ENCODE results near the gene DGCR2.

DGCR2 gene

DNA sequence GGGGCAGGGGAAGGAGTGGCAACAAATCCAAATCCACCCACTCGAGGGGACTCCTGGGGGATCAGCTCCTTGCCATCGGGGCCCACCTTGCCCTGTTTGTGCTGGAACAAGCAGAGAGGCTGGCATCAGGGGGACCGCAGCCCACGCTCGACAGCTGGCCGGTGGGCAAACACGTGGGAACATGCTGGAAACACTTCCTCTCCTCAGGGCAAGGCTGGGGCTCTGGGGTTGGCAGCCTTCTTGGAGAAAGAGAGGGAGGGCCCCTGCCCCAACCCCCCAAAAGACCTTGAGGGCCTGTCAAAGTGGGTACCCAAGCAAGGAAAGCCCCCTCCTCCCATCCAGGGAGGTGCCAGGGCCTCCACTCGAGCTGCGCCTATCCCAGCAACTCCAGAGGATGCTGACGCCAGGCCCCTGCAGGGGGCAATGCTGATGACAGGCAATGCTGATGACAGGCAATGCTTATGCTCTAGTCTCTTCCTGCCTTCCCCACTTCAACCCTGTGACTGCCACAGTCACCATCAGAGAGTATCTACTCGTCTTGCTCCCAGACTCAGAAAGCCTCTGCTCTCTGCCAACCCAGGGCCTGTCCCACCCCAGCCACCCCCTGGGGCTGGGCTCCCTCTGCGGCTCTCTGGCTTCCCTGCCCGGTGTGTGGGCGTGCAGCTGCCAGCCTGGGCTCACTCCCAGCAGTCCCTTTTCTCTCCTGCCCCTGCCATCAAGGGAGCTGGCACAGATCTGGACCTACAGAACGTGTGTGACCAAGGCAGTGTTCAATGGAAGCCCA, 16.2 kb upstream of the DGCR2 start:
- DNase-seq (ENCODE audit: low spot score in 2 of 2) = no peak
- Histone ChIP-seq H3K27me3 (ENCODE audit: low read depth) (no peaks in the 10 kb centered on the region), H3K4me1 (peaks cover 2% of the 10 kb centered on the region; the same call in 1 of the 2 replicates), H3K9me3 (no peaks in the 10 kb centered on the region), H3K4me3 (no peak overlapping the region), H3K36me3 (replicated peaks) (peaks cover 72% of the 10 kb centered on the region)
- in situ Hi-C loops (cut with MboI; ENCODE audit: low sequenced_read_pairs) = no loop called here

DNA sequence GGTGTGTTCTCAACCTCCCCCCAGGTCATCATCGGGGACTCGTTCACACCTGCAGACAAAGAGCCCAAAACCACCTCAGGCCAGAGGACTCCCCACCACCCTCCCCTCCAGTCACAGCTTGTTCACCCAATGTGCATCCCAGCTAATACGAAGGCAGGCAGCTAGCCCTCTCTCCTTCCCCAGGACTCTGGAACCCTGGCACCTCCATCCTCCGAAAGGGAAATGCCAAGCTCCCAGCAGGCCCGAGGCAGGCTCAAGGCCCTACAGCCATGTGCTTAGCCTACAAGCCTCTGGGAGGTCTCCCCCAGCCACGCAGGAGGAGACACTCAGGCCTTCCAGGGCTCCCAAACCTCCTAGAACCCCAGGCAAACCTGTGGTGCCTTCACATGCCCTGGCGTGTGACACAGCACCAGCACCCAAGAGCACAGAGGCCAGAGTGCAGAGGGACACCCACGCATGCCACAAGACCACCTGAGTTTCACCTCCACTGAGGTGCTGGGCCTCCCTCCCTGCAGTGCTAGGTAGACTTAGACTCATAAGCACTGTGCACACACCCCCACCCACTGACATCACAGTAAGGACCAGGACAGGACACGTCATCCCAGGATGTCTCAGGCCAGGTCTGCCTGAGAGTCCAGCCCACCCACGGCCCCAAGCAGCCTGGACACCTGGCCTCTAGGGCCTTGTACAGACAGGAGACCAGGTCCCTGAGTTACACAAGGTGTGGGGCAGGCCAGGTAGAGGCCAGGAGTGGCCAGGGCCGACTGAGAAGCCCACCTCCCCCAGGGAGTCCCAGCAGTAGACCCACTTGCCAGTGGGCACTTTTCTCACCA, 15.4 kb upstream of the DGCR2 start:
- no peak overlapping the region for H3K4me3 ChIP-seq
- H3K9me3 ChIP-seq = no peaks in the 10 kb centered on the region
- peaks cover 75% of the 10 kb centered on the region for H3K36me3 ChIP-seq (replicated peaks)
- no peak for DNase-seq (ENCODE audit: low spot score in 2 of 2)
- in situ Hi-C loops (cut with MboI; ENCODE audit: low sequenced_read_pairs) = no loop called here
- H3K27me3 ChIP-seq (ENCODE audit: low read depth) = no peaks in the 10 kb centered on the region
- no peaks in the 10 kb centered on the region for H3K4me1 ChIP-seq

- H3K4me3 ChIP-seq = no peak overlapping the region
- in situ Hi-C loops (cut with MboI; ENCODE audit: low sequenced_read_pairs) = no loop called here
- H3K27me3 ChIP-seq (ENCODE audit: low read depth) = no peaks in the 10 kb centered on the region
- peaks cover 69% of the 10 kb centered on the region for H3K36me3 ChIP-seq (replicated peaks)
- no peak for DNase-seq (ENCODE audit: low spot score in 2 of 2)
- H3K9me3 ChIP-seq = no peaks in the 10 kb centered on the region
- no peaks in the 10 kb centered on the region for H3K4me1 ChIP-seq
Measured at GRCh38 chr22:19136915-19137314, 14.7 kb upstream of the DGCR2 start.

DNA sequence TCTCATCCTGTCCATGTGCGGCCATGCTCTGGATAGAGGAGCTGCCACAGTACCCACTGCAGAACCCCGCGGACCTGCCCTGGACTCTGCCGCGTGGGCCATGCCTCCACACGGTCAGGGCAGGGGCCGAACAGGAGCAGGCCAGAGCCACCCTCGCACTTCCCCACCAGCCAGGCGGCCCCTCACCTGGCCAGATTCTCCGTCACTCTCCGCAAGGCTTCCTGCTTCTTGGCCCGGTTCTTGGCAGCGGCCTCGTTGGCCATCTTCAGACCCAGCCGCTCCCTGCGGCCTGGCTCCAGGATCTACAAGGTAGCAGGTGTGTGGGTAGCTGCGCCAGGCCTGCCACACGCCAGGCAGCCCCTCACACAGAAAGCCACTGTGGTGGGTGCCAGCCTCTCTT, 12.7 kb upstream of the DGCR2 start:
- H3K36me3 ChIP-seq (replicated peaks) = peaks cover 56% of the 10 kb centered on the region
- DNase-seq (ENCODE audit: low spot score in 2 of 2) = no peak
- no peak overlapping the region for H3K4me3 ChIP-seq
- H3K4me1 ChIP-seq = no peaks in the 10 kb centered on the region
- no peaks in the 10 kb centered on the region for H3K27me3 ChIP-seq (ENCODE audit: low read depth)
- in situ Hi-C loops (cut with MboI; ENCODE audit: low sequenced_read_pairs) = no loop called here
- H3K9me3 ChIP-seq = no peaks in the 10 kb centered on the region

DNA sequence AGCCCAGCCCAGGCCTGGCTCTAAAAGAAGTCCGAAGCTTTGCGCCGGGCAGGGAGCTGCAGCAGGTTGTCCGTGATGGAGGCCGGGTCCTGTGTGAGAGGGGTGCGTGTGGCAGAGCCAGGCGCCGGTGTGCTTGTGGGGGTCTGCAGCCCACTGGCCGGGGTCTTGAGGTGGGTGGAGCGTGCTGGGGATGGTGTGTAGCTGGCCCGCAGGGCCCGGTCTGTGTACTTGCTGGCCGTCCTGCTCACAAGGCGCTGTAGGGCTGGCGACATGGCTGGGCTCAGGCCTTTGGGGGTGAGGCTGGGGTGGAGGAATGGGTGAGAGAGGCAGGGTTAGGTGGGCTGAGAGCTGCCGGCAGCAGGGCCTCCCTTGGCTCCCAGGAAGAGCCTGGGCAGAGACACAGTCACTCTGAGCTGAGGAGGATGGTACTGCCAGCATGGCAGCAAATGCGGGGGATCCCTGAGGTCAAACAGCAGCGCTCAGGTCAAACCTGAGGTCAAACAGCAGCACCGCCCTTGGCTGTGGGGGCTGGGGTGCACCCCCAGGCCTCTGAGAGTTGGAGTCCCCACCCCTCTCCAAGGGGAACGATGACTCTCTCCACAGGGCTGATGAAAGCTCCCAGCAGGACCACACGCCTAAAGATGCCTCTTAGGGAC, 12.1 kb upstream of the DGCR2 start:
- in situ Hi-C loops (cut with MboI; ENCODE audit: low sequenced_read_pairs) = no loop called here
- DNase-seq (ENCODE audit: low spot score in 2 of 2) = no peak
- Histone ChIP-seq H3K4me3 (no peak overlapping the region), H3K36me3 (replicated peaks) (peaks cover 50% of the 10 kb centered on the region), H3K9me3 (no peaks in the 10 kb centered on the region), H3K4me1 (no peaks in the 10 kb centered on the region), H3K27me3 (ENCODE audit: low read depth) (no peaks in the 10 kb centered on the region)

- no peak for DNase-seq (ENCODE audit: low spot score in 2 of 2)
- H3K4me1 ChIP-seq = no peaks in the 10 kb centered on the region
- H3K4me3 ChIP-seq = no peak overlapping the region
- no peaks in the 10 kb centered on the region for H3K27me3 ChIP-seq (ENCODE audit: low read depth)
- H3K9me3 ChIP-seq = no peaks in the 10 kb centered on the region
- H3K36me3 ChIP-seq (replicated peaks) = peaks cover 43% of the 10 kb centered on the region
- in situ Hi-C loops (cut with MboI; ENCODE audit: low sequenced_read_pairs) = no loop called here
Measured at GRCh38 chr22:19133561-19133960, 11.3 kb upstream of the DGCR2 start.

- no peaks in the 10 kb centered on the region for H3K4me1 ChIP-seq
- no peaks in the 10 kb centered on the region for H3K27me3 ChIP-seq (ENCODE audit: low read depth)
- H3K9me3 ChIP-seq = no peaks in the 10 kb centered on the region
- peaks cover 36% of the 10 kb centered on the region for H3K36me3 ChIP-seq (replicated peaks)
- no peak for DNase-seq (ENCODE audit: low spot score in 2 of 2)
- H3K4me3 ChIP-seq = no peak overlapping the region
- in situ Hi-C loops (cut with MboI; ENCODE audit: low sequenced_read_pairs) = no loop called here
Measured at GRCh38 chr22:19132693-19133400, 10.6 kb upstream of the DGCR2 start.

DNA sequence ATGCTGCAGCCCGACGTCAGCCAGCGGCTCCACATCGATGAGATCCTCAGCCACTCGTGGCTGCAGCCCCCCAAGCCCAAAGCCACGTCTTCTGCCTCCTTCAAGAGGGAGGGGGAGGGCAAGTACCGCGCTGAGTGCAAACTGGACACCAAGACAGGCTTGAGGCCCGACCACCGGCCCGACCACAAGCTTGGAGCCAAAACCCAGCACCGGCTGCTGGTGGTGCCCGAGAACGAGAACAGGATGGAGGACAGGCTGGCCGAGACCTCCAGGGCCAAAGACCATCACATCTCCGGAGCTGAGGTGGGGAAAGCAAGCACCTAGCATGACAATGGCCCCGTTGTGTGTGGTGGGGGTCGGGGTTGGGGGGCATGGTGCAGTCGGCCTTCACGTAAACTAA, 9.9 kb upstream of the DGCR2 start:
- H3K4me3 ChIP-seq = no peak overlapping the region
- no peaks in the 10 kb centered on the region for H3K4me1 ChIP-seq
- in situ Hi-C loops (cut with MboI; ENCODE audit: low sequenced_read_pairs) = no loop called here
- H3K27me3 ChIP-seq (ENCODE audit: low read depth) = no peaks in the 10 kb centered on the region
- no peaks in the 10 kb centered on the region for H3K9me3 ChIP-seq
- no peak for DNase-seq (ENCODE audit: low spot score in 2 of 2)
- peaks cover 29% of the 10 kb centered on the region for H3K36me3 ChIP-seq (replicated peaks)

DNA sequence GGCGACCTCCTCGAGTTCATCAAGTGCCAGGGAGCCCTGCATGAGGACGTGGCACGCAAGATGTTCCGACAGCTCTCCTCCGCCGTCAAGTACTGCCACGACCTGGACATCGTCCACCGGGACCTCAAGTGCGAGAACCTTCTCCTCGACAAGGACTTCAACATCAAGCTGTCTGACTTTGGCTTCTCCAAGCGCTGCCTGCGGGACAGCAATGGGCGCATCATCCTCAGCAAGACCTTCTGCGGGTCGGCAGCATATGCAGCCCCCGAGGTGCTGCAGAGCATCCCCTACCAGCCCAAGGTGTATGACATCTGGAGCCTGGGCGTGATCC, 9.4 kb upstream of the DGCR2 start:
- no peaks in the 10 kb centered on the region for H3K27me3 ChIP-seq (ENCODE audit: low read depth)
- H3K9me3 ChIP-seq = no peaks in the 10 kb centered on the region
- in situ Hi-C loops (cut with MboI; ENCODE audit: low sequenced_read_pairs) = no loop called here
- H3K4me1 ChIP-seq = no peaks in the 10 kb centered on the region
- peaks cover 26% of the 10 kb centered on the region for H3K36me3 ChIP-seq (replicated peaks)
- no peak overlapping the region for H3K4me3 ChIP-seq
- DNase-seq (ENCODE audit: low spot score in 2 of 2) = no peak

GRCh38 chr22:19130959-19131684, 8.9 kb upstream of the DGCR2 start, which contains the start of gene TSSK2:
Gene TSSK2 (plus strand): TSS chr22:19131308. CDS start chr22:19131400, 92 bp downstream.
- no peaks in the 10 kb centered on the region for H3K27me3 ChIP-seq (ENCODE audit: low read depth)
- no peaks in the 10 kb centered on the region for H3K9me3 ChIP-seq
- H3K4me1 ChIP-seq = no peaks in the 10 kb centered on the region
- no peak for DNase-seq (ENCODE audit: low spot score in 2 of 2)
- H3K36me3 ChIP-seq (replicated peaks) = peaks cover 22% of the 10 kb centered on the region
- in situ Hi-C loops (cut with MboI; ENCODE audit: low sequenced_read_pairs) = no loop called here
- H3K4me3 ChIP-seq = no peak within 1 kb of the TSS

- no peaks in the 10 kb centered on the region for H3K4me1 ChIP-seq
- in situ Hi-C loops (cut with MboI; ENCODE audit: low sequenced_read_pairs) = no loop called here
- no peaks in the 10 kb centered on the region for H3K9me3 ChIP-seq
- no peaks in the 10 kb centered on the region for H3K27me3 ChIP-seq (ENCODE audit: low read depth)
- H3K36me3 ChIP-seq (replicated peaks) = peaks cover 18% of the 10 kb centered on the region
- DNase-seq (ENCODE audit: low spot score in 2 of 2) = no peak
- no peak overlapping the region for H3K4me3 ChIP-seq
Measured at GRCh38 chr22:19129871-19130270, 7.7 kb upstream of the DGCR2 start.

GRCh38 chr22:19128946-19129727, 6.9 kb upstream of the DGCR2 start:
- in situ Hi-C loops (cut with MboI; ENCODE audit: low sequenced_read_pairs) = no loop called here
- DNase-seq (ENCODE audit: low spot score in 2 of 2) = no peak

More at GRCh38 chr22:19128946-19129727, 6.9 kb upstream of the DGCR2 start:
- H3K4me3 ChIP-seq = no peak overlapping the region
- H3K4me1 ChIP-seq = no peaks in the 10 kb centered on the region
- no peaks in the 10 kb centered on the region for H3K9me3 ChIP-seq
- peaks cover 11% of the 10 kb centered on the region for H3K36me3 ChIP-seq (replicated peaks)
- no peaks in the 10 kb centered on the region for H3K27me3 ChIP-seq (ENCODE audit: low read depth)
